GM18873 (cell line): ENCODE measurements around the gene TULP4.
"Not testable (repeated sequence)": the region's sequence is repeated elsewhere in the genome, so short reads cannot be mapped to it uniquely, and the experiment has no call there.

ENCODE experiments used
- ATAC-seq: cut with Tn5 transposase; IDR thresholded peaks from one replicate; pipeline ENCODE4 v1.9.1; 2021; ENCODE audit warnings: mild to moderate bottlenecking, moderate library complexity, moderate number of reproducible peaks; ENCODE audit not compliant: unreplicated experiment, low FRiP score

TULP4 gene

DNA sequence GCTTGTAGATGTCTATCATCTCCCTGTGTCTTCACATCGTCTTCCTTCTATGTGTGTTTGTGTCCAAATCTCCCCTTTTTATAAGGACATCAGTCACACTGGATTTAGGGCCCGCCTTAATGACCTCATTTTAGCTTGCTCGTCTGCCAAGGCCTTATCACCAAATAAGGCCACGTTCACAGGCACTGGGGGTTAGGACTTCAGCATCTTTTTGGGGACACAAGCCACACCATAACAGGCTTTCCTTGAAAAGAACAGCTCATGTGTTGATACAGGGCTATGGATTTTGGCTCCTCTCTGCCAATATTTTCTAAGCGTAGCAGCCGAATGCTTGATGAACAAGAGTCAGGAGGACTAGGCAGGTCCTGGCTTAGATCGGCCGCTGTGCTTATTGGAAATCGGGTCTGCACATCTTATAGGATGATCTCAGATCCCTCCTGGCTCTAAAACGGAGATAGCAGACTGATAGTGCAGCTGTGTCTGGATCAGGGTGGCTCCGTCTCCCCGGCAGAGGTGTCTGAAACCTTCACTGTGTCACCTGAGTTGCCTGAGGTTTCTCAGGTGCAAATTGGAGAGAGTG, 231.4 kb downstream of the TULP4 start:
- ATAC-seq: no peak

DNA sequence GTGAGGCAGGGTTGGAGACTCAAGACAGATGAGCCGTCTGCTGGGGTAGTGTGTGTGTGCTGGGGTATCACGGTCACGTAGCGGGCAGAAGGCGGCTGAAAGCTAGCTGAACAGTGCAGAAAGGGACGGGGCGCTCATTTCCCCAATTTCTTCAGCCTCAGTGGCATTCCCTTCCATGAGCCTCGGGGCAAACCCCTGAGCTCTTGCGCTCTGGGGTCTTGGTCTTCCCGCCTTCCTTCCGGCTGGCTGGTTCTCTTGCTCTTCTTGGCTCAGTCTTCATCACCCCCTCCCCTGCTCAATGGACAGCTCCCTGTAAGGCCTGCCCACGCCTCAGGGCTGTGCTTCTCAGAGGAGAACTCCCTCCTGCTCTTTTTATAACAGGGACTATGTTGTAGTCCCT, 232.2 kb downstream of the TULP4 start:
- ATAC-seq: no peak

- no peak for ATAC-seq
Measured at GRCh38 chr6:158545043-158545966, 233.0 kb downstream of the TULP4 start.

DNA sequence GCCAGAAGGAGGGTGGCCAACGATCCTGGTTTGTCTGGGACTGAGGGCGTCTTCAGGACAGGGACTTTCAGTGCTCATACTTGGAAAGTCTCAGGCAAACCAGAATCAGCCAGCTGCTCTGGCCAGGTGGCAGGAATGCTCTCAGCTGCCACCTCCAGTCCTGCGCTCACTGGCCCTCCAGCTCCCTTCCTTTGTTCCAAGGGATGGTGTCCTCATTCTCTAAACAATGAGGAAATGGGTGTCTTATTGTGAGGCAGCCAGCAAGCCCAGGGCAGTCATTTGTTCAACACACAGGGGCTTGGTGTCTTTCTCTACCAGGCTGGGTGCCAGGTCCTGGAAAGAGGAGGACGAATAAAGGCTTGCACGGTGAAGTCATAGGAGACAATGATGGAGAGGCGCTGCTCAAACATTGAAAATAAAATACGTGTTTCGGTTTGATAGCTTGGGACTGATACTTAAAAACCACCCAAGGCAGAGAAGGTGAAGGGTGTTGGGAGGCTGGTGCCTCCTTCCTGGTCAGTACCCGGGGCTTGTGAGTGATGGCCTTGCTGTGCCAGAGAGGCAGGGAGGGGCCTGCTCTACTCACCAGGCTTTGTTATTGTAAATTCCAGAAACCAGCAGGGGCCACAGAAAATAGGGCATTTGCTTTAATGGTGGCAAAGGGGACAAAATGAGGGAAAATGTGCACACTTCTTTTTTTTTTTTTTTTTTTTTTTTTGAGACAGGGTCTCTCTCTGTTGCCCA, 236.3 kb downstream of the TULP4 start:
- ATAC-seq: no peak

DNA sequence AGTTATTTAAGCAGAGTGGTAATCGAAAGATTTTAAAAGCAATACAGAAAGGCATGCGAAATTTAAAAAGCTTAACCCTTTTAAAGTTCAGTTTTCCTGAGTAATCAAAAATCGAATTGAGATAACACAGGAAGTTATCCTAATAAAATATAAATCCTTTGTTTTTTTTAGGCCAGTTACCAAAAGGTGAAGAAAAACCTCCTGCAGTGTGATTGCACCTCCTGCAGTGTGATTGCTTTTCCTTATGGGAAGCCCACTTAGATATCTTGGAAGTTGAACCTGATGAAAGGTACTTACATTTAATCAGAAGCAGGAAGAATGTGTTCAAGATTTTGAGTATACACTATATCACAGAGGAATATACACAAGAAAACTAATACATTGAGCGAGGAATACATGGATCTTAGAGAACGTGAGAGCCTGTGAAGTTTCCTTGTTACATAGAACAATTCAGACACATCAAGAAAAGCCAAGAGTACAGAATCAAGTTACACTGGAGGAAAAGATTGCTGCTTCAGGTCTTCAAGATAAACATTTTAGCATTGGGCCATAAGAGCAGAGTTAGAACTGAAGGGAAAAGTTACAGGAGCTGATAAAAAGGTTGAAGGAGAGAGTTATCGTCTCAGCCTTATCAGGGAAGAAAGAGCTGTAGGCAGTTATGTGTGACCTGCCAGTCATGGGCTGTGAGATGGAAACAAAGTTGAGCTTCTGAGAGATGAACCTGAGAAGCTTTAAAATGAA, 240.0 kb downstream of the TULP4 start:
- ATAC-seq: no peak

DNA sequence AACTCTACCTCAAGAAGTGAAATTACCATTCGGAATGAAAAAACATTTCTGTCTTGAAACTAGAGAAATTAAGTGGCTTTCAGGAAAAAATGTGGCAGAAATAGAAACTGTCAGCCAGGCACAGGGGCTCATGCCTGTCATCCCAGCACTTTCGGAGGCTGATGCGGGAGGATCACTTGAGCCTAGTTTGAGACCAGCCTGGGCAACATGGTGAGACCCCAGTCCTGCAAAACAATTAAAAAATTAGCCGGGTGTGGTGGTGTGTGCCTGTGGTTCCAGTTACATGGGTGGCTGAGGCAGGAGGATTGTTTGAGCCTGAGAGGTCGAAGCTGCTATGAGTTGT, 240.5 kb downstream of the TULP4 start:
- ATAC-seq: no peak

- no peak for ATAC-seq
Measured at GRCh38 chr6:158554611-158555361, 242.5 kb downstream of the TULP4 start.

- no peak for ATAC-seq
Measured at GRCh38 chr6:158556113-158556512, 243.8 kb downstream of the TULP4 start.

GRCh38 chr6:158557110-158557509, 244.8 kb downstream of the TULP4 start:
- not testable (repeated sequence) for ATAC-seq

DNA sequence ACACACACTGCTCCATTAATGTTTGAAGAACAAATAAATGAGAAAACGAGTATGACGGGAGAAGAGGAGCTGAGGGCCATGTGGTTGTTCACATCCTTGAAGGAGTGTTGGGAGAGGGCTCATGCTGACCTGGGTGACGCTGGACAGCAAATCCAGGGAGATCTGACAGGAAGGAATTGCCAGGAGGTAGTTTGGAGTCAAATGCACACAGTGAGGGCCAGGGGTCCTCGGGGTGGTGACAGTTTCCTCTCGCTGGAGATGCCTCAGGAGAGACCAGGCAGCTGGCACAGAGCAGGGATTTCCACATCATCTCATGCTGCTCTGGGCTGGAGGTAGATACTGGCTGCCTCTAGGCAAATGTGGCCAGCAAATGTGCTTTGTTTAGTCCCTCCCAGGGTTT, 245.7 kb downstream of the TULP4 start:
- ATAC-seq: no peak

DNA sequence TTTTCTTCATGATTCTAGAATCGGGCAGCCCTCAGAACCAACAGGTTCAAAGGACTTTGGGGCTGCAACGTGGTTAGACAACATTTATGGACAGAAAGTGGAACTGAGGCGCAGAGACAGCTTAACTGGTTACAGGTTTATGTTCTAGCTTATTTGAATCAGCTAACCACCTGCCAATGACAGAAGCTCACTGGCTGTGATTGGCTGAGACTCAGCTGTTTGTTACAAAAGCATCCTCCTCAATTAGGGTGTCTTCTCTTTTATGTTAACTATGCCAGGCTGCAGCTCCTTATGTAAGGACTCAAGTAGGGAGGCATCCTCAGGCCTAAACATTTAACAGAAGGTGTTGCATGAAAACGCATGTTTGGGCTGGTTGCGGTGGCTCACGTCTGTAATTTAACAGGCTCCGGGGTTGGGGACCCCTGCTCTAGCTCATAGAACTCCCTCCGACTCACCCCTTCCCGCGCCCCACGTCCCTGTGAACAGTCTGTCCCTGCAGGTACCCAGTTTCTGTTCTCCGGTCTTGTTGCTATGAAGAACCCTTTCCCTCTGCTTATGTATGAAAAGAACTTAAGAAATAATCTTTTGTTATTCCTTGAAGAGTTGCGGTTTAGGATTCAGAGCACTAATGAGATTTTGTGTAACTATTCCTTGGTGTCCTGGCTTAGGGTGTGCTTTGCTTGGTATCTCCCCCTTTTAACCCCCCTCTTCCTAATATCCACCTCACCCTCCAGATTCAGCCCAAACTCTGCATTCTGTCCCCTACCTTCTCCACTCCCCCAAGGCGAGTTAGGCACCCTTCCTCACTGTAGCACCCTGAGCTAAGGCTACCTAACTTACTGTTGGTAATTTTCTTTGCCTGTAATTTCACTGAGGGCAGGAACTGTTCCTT, 246.4 kb downstream of the TULP4 start:
- no peak for ATAC-seq

DNA sequence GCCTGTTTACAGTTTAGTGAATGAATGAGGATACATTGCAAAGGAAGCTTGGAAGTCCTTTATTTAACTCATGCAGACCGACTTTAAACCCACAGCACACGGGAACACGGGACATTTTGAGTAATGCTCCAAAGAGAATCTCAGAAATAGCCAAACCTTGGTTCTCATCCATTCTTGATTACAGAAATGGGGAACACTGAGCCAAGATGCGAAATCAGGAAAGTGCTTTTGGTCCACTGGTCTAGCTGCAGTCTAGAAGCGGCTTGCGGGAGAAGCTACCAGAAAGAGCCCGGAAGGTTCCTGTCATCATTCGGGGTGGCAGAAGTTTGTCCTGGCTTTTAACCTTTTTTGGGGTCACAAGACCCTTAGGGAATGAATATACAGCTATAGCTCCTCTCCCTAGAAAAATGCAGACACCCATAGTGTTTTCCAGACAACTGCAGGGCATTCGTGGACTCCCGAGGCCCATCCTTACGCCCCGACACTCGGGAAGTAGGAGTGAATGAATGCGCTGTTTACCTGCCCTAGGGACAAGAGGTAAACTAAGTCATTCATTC, 247.2 kb downstream of the TULP4 start:
- no peak for ATAC-seq

DNA sequence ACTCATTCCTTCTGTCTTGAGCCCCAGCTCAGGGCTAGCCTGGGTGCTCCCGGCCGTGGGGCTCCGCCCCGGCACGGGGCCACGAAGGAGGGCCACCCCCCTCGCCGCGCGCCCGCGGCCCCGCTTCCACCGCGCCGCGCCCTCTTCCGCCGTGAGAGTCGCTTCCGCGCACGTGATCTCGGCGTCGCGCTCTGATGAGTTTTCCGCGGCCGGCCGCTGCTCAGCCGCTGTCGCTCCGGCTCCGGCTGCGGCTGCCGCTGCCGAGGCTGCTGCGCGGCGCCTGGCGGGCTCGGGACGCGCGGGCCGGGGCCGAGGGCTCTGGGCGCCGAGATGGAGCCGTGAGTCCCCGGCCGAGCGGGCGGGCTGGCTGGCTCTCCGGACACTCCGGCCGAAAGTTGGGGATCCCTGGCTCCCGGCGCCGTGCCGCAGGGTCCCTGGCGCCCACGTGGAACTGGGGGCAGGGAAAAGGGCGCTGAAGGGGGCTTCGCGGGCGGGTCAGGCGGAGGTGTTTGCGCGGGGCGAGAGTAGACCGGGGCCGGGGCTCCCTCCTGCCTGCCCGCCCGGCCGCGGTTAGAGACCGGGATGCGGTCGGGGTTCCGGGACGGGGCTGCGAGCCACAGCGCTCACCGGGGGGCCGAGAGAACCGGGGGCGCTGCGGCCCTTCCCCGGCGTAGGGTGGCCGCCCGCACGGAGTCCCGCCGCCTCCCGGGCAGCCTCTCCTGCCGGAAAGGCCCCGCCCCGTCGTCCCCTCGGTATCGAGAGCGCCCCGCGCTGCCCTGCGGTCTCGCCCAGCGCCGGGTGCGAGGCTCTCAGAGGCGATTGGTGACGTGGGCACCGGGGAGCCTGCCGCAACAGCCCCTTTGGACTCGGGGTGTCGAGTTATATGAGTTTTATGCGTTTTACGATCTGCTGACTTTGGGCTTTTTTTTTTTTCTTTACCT, 247.9 kb downstream of the TULP4 start, which contains the start of gene TMEM181:
Gene TMEM181, plus strand, starts transcription at position 197 of the 941 bp plus-strand sequence. Its CDS starts 134 bp downstream, at position 331.
- ATAC-seq: peak; percentile 42

DNA sequence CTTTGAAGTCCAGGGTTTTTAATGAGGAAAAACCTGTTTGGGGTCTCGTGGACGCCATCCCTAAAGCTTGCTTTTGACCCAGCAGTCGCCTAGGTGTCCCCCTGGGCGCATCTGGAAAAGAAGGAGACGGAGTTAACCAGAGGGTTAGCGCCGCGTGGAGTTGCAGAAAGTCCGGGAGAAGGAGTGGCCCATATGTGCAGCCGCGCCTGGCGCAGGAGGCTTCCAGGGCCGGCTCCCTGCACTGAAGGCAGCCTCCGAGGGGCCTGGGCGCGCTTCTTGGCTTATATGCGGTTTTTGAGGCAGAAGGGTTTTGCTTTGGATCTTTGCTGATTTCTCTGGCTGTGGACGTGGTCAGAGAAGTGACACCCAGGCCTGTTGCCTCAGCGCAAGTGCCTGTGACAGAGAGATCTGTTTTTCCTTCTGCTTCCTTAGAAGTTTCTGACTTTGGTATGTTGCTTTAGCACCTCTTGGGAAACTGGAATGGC, 248.6 kb downstream of the TULP4 start:
- no peak for ATAC-seq
